DMS114 treated with DMSO at 0.1 percent for 48 hours (cell line): Measurements from ENCODE around the gene CNN2.

Experiments used
- DNase-seq: peaks from one replicate; lab custom pipeline; 2025; ENCODE audit not compliant: unreplicated experiment; lab: John Stamatoyannopoulos, UW

Gene CNN2

GRCh38 chr19:1026783-1027649, 608 bp downstream of the CNN2 start:
- DNase-seq = no peak

GRCh38 chr19:1027650-1028061, 1.2 kb downstream of the CNN2 start:
- no peak for DNase-seq

- DNase-seq = no peak
Observed at GRCh38 chr19:1028062-1028926, 1.9 kb downstream of the CNN2 start.

GRCh38 chr19:1032264-1032867, 6.0 kb downstream of the CNN2 start:
- DNase-seq = no peak

GRCh38 chr19:1035998-1036621, 9.7 kb downstream of the CNN2 start:
- DNase-seq = no peak

GRCh38 chr19:1037621-1038064, 11.2 kb downstream of the CNN2 start:
- no peak for DNase-seq

GRCh38 chr19:1038978-1039645, 12.7 kb downstream of the CNN2 start:
- DNase-seq = no peak

- DNase-seq = peak; percentile 84
Observed at GRCh38 chr19:1039646-1040475, 13.5 kb downstream of the CNN2 start, which contains the start of gene ABCA7. Gene ABCA7 (plus strand): TSS chr19:1040107. CDS start chr19:1041362, 1,255 bp downstream.

GRCh38 chr19:1040476-1041271, 14.3 kb downstream of the CNN2 start:
- DNase-seq = peak; percentile 54

GRCh38 chr19:1041272-1041834, 14.9 kb downstream of the CNN2 start:
- no peak for DNase-seq

GRCh38 chr19:1041835-1042685, 15.7 kb downstream of the CNN2 start:
- no peak for DNase-seq

- no peak for DNase-seq
Observed at GRCh38 chr19:1042689-1043511, 16.5 kb downstream of the CNN2 start.

GRCh38 chr19:1045247-1045603, 18.8 kb downstream of the CNN2 start:
- no peak for DNase-seq

GRCh38 chr19:1046117-1046626, 19.8 kb downstream of the CNN2 start:
- DNase-seq = no peak

- no peak for DNase-seq
Observed at GRCh38 chr19:1046836-1047695, 20.7 kb downstream of the CNN2 start.
